Stomach (tissue), 4 donors: ENCODE data around the gene TRIM24.

Source experiments
- CTCF ChIP-seq, 7 experiments: fragments of 450-650 bp in 4 of 7; fragments of 200-600 bp in 3 of 7; sonication (generic) in 3 of 7; IDR thresholded peaks; one replicate each; pipeline ENCODE4 v1.5.1; 2016 to 2019; ENCODE audit warnings: antibody characterized with exemption in 7 of 7, control low read depth in 2 of 7, mild to moderate bottlenecking in 1 of 7
- EP300 ChIP-seq: sonication (generic); formaldehyde crosslinking; IDR thresholded peaks from one replicate; pipeline ENCODE4 v1.6.1; 2017; ENCODE audit warnings: antibody characterized with exemption
- POLR2A ChIP-seq, 4 donors: fragments of 450-650 bp; IDR thresholded peaks; one replicate each; pipeline ENCODE4 v1.6.1; 2016; ENCODE audit warnings: antibody characterized with exemption in 4 of 4, control low read depth in 2 of 4, mild to moderate bottlenecking in 1 of 4, moderate library complexity in 1 of 4
- POLR2AphosphoS5 ChIP-seq, 3 donors: sonication (generic); formaldehyde crosslinking; IDR thresholded peaks; one replicate each; pipeline ENCODE4 v1.6.1; 2016; ENCODE audit warnings: antibody characterized with exemption in 3 of 3

GRCh38 chr7:138431517-138431916, 28.5 kb upstream of the TRIM24 start:
- no peak for TF ChIP-seq CTCF (IDR thresholded peaks at IDR 0.05)
- no peak for TF ChIP-seq POLR2A (IDR thresholded peaks at IDR 0.05)
- TF ChIP-seq EP300: no peak
- no peak for TF ChIP-seq POLR2AphosphoS5 (IDR thresholded peaks at IDR 0.05)
